Fibroblast of skin of back (primary cell): ENCODE measurements around the gene AMDHD2. TPM values are rescaled to one million over a fixed set of nuclear protein-coding genes. Genes with fewer than 3 reads are reported as not detected.
A peak's percentile ranks its signal among the peaks of the same experiment; 100 is the strongest.
"Not testable (repeated sequence)": the region's sequence is repeated elsewhere in the genome, so short reads cannot be mapped to it uniquely, and the experiment has no call there.

Experiments
- DNase-seq: peaks from one replicate; pipeline ENCODE4 v3.0.0-alpha.2; 2013
- polyA plus RNA-seq, 2 experiments: library from polyadenylated mRNA; unstranded; fragments of 120-200 nt; gene quantifications; one replicate each; pipeline ENCODE4 v1.2.1, GENCODE V29; 2013; ENCODE audit not compliant: insufficient read length in 2 of 2

AMDHD2 gene, protein sequence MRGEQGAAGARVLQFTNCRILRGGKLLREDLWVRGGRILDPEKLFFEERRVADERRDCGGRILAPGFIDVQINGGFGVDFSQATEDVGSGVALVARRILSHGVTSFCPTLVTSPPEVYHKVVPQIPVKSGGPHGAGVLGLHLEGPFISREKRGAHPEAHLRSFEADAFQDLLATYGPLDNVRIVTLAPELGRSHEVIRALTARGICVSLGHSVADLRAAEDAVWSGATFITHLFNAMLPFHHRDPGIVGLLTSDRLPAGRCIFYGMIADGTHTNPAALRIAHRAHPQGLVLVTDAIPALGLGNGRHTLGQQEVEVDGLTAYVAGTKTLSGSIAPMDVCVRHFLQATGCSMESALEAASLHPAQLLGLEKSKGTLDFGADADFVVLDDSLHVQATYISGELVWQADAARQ
- polyA plus RNA-seq (2013, experiment 1 of 2; ENCODE audit: insufficient read length) = 14.5 TPM
- 9.2 TPM for polyA plus RNA-seq (2013, experiment 2 of 2; ENCODE audit: insufficient read length)

DNA sequence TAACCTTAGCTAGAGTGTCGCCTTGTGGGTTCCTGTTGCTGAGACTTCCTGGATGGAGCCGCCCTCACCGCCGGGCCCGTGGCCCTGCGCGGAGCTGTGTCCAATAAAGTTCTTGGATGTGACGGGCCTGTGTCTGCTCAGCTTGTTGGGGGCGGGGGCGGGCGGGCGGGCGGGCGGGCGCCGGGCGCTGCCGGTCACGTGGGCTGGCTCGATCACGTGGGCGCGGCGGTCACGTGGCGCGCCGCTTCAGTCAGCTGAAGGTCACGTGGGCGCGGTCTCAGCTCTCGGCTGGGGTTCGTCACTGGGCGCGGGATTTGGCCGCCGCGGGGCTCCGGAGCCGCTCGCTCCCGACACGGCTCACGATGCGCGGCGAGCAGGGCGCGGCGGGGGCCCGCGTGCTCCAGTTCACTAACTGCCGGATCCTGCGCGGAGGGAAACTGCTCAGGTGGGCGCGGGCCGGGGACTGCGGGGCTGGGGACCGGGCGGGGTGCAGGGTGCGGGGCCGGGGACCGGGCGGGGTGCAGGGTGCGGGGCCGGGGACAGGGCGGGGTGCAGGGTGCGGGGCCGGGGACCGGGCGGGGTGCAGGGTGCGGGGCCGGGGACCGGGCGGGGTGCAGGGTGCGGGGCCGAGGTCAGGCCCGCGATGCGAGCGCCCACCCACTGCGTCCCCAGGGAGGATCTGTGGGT, at the start of gene AMDHD2:
TSS of gene AMDHD2 (plus strand) at position 275 of the 687 bp plus-strand sequence. CDS start at position 363, 88 bp downstream.
- peak; percentile 89 for DNase-seq

DNA sequence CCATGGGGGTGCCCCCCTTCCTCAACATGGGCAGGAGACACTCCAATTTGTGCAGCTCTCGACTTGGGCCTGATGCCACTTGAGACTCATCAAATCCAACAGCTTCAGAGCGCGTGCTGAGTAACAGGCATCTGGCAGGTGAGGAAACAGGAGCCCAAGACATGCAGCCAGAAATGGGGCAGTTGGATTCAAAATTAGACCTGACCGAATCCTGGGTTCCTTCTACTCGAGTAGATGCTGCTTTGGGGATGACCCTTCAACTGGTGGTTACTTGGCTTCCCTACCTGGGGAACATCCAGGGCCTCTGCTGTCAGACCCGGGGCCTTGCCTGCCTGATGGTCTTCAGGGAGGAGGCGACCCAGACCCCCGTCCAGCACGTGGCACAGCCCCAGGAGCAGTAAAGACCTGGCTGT, 49.6 kb upstream of the AMDHD2 start:
- no peak for DNase-seq

DNA sequence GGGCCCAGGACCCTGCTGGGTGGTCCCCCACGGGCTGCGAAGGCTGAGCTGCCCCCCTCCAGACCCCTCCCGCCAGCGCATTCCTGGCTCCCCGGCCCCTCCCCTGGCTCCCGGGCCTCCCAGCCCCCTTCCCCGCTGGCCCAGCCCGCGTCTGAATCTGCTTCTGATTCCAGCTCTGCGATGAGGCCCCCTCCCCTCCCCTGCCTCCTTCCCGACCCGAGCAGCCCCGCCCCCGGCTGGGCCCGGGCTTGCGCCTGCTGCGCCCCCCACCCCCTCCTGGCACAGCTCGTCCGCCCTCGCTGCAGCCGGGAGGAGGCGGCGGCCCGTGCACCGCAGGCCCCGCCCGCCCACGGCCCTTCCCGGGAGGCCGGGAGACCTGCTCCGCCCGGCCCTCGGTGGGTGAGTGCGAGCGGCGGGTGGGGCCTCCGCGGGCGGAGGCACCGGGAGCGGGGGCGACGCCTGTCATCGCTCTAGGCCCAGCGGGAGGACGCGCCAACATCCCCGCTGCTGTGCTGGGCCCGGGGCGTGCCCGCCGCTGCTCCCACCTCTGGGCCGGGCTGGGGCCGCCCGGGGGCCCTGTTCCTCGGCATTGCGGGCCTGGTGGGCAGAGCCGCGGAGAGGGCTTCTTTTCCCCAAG, 49.0 kb upstream of the AMDHD2 start, which contains the start of gene NTN3:
TSS of gene NTN3 (plus strand) at position 282 of the 637 bp plus-strand sequence. CDS start 405 bp downstream, outside the sequence.
- no peak for DNase-seq

DNA sequence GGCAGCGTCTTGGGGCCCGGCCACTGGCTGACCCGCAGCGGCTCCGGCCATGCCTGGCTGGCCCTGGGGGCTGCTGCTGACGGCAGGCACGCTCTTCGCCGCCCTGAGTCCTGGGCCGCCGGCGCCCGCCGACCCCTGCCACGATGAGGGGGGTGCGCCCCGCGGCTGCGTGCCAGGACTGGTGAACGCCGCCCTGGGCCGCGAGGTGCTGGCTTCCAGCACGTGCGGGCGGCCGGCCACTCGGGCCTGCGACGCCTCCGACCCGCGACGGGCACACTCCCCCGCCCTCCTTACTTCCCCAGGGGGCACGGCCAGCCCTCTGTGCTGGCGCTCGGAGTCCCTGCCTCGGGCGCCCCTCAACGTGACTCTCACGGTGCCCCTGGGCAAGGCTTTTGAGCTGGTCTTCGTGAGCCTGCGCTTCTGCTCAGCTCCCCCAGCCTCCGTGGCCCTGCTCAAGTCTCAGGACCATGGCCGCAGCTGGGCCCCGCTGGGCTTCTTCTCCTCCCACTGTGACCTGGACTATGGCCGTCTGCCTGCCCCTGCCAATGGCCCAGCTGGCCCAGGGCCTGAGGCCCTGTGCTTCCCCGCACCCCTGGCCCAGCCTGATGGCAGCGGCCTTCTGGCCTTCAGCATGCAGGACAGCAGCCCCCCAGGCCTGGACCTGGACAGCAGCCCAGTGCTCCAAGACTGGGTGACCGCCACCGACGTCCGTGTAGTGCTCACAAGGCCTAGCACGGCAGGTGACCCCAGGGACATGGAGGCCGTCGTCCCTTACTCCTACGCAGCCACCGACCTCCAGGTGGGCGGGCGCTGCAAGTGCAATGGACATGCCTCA, 48.3 kb upstream of the AMDHD2 start:
- no peak for DNase-seq

DNA sequence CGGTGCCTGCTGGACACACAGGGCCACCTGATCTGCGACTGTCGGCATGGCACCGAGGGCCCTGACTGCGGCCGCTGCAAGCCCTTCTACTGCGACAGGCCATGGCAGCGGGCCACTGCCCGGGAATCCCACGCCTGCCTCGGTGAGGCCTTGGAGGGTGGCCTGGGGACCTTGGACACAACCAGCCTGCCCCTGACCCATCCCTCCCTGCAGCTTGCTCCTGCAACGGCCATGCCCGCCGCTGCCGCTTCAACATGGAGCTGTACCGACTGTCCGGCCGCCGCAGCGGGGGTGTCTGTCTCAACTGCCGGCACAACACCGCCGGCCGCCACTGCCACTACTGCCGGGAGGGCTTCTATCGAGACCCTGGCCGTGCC, 47.7 kb upstream of the AMDHD2 start:
- DNase-seq = no peak

DNA sequence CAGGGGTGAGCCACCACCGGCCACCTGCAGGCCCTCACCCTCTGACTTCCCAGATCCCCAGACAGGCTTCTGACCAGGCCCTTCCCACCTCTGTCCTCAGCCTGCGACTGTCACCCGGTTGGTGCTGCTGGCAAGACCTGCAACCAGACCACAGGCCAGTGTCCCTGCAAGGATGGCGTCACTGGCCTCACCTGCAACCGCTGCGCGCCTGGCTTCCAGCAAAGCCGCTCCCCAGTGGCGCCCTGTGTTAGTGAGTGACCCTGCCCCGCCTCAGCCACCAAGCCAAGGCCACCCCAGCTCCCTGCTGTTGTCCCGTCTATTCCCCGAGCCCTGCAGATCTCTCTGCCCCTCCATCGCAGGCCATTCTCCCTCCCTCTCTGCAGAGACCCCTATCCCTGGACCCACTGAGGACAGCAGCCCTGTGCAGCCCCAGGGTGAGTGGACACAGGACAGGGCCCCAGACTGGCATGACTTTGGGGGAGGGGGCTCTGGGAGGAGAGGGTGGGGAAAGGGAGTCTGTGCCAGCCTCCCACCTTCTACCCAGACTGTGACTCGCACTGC, 47.2 kb upstream of the AMDHD2 start:
- DNase-seq = no peak

DNA sequence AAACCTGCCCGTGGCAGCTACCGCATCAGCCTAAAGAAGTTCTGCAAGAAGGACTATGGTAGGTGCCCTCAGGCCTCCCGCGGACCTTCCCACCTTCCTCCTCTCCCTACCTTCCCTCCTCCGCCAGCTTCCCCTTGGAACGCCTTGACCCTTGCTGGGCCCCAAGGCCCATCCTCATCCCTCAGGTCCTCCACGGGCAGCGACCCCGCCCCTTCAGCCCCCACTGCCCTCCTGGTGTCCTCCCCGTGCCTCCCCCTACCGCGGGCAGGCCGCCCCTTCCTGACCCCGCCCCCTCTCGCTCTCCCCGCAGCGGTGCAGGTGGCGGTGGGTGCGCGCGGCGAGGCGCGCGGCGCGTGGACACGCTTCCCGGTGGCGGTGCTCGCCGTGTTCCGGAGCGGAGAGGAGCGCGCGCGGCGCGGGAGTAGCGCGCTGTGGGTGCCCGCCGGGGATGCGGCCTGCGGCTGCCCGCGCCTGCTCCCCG, 46.7 kb upstream of the AMDHD2 start:
- no peak for DNase-seq

DNA sequence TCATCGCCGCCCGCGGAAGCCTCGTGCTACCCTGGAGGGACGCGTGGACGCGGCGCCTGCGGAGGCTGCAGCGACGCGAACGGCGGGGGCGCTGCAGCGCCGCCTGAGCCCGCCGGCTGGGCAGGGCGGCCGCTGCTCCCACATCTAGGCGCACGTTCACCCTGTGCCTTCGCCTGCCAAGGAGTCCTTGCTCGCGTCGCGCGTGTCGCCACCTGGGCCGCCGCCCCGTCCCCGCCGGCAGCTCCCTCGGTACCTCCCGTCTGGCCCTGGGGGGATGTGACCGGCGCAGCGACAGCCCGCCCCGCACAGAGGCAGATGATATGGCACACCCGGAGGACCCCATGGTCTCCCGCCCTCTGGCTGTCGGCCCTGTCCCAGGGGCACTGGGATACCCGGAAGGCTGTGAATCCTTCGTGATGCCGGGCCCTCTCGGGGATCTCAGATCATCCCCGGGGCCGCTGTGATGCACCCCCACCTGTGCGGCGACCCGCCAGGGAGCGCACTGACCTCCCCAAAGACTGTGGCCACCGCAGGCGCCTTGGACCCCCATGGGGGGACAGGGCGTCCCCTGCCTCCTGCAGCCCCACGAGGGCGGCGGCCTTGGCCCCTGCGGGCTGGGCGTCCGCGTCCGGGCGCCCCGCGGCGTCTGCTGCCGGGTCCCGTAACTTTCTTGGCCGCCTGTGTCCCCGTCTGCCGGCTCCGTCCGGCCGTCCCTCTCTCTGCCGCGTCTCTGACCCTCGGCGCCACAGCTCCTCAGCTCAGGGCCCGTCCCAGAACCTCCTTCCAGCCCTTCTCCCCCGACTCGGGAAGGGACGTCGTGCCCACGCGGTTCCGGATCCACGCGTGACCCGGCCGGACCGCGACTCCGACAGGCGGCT, 45.9 kb upstream of the AMDHD2 start:
- DNase-seq = peak; percentile 50

DNA sequence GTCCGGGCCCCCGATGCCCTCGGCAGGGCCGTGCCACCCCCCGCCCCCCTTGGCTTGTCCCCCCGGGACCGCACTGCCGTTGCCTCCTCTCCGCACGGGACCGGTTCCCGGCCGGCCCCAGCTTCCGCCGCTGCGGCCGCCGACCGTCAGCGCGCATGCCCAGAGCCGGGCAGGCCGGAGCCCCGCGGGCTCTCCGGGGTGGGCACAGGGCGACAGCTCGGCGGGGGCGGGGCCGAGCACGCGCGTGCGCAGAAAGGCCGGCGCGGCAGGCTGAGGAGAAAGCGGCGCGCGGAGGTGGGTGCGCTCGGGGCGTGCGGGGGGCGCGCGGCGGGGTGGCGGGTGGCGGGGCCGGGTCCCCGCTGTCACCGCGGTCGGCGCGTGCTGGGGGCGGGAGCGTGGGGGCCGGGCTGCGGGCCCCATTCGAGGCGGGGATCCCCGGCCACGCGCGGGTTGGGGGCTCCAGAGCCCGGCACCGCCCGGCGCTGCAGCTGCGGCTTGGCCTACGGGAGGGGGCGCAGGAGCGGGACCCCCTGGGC, 45.2 kb upstream of the AMDHD2 start, which contains the start of gene TBC1D24:
TSS of gene TBC1D24 (plus strand) at position 251 of the 536 bp plus-strand sequence. CDS start 21,022 bp downstream, outside the sequence.
- peak; percentile 83 for DNase-seq

DNA sequence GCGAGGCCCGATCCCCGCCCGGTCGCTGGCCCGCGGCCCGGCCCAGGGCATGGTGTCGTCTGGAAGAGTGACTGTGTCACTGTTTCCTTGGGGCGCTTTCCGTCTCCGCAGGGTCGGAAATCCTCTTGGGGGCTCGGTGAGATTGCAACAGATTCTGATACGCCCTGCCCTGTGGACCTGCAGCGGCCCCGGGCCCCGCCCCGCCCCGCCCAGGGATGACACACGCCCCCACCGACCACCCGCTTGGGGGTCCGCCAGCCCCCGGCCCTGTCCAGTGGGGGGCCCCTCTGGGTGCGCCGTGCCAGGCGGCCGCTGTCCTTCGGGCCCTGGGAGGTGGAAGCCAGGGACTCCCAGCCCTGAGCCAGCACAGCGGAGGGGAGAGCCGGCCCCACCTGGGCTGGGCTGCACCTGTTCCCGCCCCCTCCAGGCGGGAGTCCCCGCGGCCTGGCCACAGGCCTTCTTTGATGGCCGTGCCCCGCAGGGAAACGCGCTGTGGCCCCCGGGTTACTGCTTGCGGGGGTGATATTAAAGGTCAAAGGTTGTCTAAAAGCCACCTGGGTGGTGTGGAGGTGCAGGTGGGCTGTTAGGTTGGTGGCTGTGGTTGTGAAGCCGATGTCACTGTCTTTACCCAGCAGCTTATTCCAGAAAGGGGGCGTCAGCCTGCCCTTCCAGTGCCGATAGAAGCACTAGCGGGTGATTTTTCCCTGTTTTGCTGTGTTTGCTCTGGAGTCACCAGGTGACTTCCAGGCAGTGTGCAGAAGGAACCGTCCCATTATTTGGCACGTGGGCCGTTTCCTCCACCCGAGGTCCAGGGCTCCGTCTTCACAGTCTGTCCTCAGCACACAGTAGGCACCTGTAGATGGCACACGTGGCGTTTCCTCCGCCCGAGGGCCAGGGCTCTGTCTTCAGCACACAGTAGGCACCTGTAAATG, 44.5 kb upstream of the AMDHD2 start:
- no peak for DNase-seq

DNA sequence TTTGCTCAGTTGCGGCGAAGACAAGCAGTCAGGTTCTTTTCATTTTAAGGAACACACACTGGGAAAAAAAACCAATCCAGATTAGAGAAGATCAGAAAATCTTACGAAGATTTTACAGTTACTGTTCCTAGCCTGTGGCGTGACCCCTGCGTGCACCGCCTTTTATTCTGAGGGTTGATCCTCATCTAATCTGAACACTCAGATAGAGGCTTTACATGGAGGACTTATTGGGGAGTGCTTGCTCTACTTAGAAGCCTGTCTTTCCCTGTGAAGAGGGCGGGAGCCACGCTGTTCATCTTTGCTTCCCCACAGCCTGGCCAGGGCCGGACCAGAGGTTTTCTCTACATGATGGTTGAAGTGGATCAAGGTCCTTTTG, 43.8 kb upstream of the AMDHD2 start:
- DNase-seq = no peak

DNA sequence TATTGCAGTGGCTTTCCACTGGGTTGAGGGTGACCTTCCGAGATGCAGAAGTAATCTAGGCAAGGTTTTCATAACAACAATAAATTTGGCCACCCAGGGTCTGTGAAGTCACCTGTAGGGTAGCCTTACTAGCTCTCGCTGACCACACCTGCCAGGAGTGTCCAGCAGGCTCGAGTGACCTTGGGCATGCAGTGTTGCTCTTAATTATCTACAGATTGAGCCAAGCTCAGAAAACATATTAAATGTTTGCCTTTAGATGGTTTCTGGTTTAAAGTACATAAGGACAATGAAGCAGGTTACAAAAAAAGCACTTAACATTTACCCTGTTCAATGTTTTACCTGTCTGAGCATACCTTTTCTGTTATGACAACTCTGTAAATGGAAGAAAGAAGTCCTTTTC, 43.4 kb upstream of the AMDHD2 start:
- no peak for DNase-seq

DNA sequence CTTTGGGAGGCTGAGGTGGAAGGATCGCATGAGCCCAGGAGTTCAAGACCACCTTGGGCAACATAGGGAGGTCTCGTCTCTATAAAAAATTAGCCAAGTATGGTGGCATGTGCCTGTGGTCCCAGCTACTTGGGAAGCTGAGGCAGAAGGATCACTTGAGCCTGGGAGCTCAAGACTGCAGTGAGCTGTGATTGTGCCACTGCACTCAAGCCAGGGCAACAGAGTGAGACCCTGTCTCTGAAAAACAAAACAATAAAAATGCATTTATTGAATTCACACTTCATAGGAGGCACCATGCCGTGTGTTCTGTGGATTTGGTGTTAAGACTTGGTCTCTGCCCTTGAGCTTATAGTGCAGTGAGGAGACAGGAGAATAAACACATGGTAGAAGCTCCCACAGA, 42.8 kb upstream of the AMDHD2 start:
- DNase-seq = no peak

DNA sequence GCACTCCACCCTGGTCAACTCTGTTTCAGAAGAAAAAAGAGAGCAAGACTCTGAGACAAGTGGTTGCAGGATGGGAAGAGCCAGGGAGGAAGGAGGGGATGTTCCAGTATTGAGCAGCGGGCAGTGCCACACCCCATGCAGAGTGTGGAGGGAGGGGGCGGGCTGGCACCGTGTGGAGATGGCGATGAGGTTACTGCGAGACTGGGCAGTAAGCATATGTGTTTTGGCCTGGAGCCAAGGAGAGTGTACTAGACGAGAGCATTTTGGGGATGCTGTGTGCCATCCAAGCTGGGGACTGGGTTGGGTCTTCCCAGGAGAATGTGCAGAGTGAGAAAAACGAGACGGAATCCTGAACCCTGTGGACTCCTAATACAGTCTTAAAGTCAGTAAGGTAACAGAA, 41.9 kb upstream of the AMDHD2 start:
- no peak for DNase-seq

DNA sequence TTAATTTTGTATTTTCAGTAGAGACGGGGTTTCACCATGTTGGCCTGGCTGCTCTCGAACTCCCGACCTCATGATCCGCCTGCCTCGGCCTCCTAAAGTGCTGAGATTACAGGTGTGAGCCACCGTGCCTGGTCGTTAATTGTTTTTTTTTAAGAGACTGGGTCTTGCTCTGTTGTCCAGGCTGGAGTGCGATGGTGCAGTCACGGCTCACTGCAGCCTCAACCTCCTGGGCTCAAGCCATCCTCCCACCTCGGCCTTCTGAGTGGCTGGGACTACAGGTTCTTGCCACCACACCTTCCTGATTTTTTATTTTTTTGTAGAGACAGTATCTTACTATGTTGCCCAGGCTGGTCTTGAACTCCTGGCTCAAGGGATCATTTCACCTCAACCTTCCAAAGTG, 40.2 kb upstream of the AMDHD2 start:
- not testable (repeated sequence) for DNase-seq

DNA sequence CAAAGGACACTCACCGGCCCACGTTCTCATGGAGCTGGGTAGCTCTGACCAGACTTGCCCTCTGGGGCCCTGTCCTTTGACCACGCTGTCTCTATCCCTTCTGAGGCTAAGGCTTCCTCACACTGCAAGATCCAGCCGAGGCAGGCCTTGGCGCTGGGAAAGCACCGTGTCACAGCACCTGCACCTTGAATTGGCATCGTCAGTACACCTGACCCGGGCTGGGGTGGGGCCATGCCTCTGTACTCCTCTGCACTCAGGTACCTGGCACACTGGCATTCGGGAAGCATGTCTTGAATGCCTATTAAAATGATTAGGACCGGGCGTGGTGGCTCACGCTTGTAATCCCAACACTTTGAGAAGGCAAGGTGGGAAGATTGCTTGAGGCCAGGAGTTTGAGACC, 39.2 kb upstream of the AMDHD2 start:
- no peak for DNase-seq

DNA sequence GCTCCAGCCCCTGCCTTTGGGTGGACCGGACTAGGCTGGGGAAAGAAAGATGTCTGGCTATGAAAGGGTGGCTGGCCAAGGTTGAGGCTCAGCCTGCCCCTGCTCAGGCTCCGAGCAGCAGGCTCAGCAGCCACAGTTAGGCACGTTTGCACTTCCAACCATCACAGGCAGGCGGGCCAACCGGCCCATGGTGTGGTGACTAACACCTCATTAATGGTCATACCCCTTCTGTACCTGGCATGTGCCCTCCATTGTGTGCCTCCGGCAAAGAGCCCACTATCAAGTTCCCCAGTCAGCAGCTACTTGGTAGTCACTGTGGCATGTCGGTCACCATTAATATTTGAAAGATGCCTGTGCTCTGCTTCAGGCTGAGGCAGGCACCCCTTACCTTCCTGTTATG, 38.5 kb upstream of the AMDHD2 start:
- DNase-seq = no peak

DNA sequence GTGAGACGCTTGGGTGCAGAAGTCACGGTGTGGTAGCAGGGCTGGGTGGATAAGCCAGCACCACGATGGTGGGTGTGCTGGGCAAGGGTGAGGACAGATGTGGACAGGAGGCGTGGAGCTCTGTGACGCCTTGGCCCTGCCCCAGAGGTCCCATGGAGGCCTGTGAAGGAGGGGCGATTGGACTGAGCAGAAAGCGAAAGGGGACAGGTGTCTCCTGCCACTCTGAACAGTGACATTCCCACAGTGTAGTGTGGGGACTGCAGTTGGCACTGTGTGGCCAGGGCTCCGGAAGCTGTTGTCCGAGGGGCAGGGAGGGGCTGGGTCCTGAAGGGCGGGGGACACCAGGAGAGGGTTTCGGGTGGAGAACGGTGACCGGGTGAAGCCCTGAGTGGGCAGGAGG, 37.9 kb upstream of the AMDHD2 start:
- no peak for DNase-seq
